HUES6 (cell line): ENCODE results near the gene C1orf50.

ENCODE experiments used
- H3K27ac ChIP-seq: 2 replicates; pipeline ENCODE4 v1.7.0; 2013; ENCODE audit warnings: low read depth, mild to moderate bottlenecking, low read length, inconsistent platforms
- H3K27me3 ChIP-seq: 2 replicates; pipeline ENCODE4 v1.6.1; 2013; ENCODE audit warnings: low read length; ENCODE audit not compliant: control insufficient read depth, insufficient read depth
- H3K36me3 ChIP-seq: 2 replicates; pipeline ENCODE4 v1.6.1; 2013; ENCODE audit warnings: low read length; ENCODE audit not compliant: control insufficient read depth, insufficient read depth
- H3K4me1 ChIP-seq: 2 replicates; pipeline ENCODE4 v1.6.1; 2013; ENCODE audit warnings: low read length; ENCODE audit not compliant: control insufficient read depth, insufficient read depth
- H3K4me3 ChIP-seq: 2 replicates; pipeline ENCODE4 v1.5.1; 2013; ENCODE audit warnings: low read depth, low read length
- H3K9ac ChIP-seq: one replicate; pipeline ENCODE4 v1.6.1; 2013; ENCODE audit warnings: mild to moderate bottlenecking, low read length
- H3K9me3 ChIP-seq: 2 replicates; pipeline ENCODE4 v1.6.1; 2013; ENCODE audit warnings: low read depth, low read length; ENCODE audit not compliant: control insufficient read depth, insufficient read depth

C1orf50 gene

DNA sequence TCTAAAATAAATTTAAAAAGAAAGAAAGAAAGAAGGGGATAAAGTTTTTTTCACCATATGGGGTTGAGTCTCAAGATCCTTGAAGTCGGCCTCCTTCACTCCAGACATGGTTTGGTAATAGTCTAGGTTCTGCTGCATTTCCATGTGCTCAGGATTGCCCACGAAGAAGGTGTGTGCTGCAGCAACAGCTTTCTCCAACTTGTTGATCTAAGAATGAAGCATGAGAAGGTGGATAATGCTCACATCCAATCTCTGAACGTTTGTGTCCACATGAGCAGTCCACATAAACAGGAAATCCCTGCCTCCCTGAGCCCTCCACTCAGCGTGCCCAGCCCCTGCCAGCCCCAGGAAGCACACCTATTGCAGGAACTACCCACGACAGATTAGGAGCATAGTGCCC lies 4.8 kb upstream of the C1orf50 start:
- H3K27ac ChIP-seq: no peak overlapping the region
- no peak overlapping the region for H3K9ac ChIP-seq

DNA sequence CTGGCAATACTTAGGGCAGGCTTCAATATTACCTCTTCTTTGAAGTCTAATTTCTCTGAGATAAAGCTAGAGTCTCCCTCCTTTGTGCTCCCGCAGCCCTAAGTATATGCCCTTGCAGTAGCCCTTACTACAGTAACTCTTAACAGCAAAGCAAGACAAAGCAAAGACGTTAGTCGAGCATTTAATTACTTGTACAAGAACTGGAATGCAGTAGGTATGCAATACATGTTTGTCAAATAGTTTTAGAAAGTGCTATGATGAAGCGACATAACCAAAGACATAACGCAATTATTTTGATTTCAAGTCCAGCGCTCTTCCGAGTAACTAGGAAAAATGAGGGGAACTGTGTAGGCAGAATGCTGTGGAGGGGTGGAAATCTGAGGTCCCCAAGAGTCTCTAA lies 1.8 kb upstream of the C1orf50 start:
- Histone ChIP-seq H3K4me3 (peak overlapping the region; percentile 80), H3K27me3 (no peaks in the 10 kb centered on the region), H3K4me1 (peaks cover 9% of the 10 kb centered on the region), H3K9me3 (no peaks in the 10 kb centered on the region), H3K36me3 (peaks cover 9% of the 10 kb centered on the region; the same call in 1 of the 2 replicates), H3K9ac (peak overlapping the region; percentile 80), H3K27ac (no peak overlapping the region)

More for the DNA sequence above, 4.8 kb upstream of the C1orf50 start:
- no peak overlapping the region for H3K4me3 ChIP-seq
- peaks cover 30% of the 10 kb centered on the region for H3K36me3 ChIP-seq
- no peaks in the 10 kb centered on the region for H3K9me3 ChIP-seq
- no peaks in the 10 kb centered on the region for H3K27me3 ChIP-seq
- peaks cover 5% of the 10 kb centered on the region for H3K4me1 ChIP-seq

DNA sequence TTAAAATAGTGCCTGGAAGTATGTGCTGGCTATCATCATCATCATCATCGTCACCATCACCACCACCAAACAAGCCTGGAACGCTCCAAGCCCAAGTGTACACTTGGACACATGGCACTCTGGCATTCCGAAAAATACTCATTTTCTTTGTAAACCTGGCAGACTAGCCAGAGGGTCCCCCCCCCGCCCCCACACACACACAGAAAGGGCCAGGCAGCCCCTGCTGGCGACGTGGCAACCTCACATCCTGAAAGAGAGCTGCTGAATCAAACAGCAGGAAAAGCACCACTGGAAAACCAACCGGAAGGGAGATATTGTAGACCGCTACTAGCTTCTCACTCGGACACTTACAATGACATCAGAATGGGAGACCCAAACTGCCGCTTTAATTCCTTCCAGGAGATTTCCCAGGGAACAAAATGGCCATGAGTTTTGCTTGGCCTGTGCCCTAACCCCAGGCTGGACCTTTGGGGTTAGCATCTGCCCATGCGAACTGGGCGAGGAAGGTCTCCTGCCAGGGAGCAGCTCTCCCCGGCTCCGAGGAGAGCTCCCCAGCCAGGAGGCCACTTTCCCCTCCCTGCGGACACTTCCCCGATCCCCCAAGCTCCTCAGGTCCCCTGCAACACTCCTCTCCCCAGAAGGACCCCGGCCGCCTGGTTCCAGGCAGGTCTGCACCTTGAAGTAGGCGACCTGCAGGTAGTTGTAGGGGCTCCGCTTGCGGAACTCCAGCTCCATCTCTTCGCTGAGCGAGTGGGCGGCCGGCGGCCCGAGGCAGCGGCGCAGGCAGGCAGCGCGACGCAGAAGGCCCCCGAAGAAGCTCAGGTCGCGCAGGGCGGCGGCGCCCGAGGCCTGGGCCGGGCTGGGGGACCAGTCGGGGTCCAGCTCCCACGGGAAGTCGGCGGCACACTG lies 963 bp upstream of the C1orf50 start:
- Histone ChIP-seq H3K4me1 (peaks cover 9% of the 10 kb centered on the region), H3K4me3 (peak overlapping the region; percentile 80), H3K27me3 (no peaks in the 10 kb centered on the region), H3K9me3 (no peaks in the 10 kb centered on the region), H3K27ac (no peak overlapping the region; the same call in 1 of the 2 replicates), H3K36me3 (peaks cover 11% of the 10 kb centered on the region; the same call in 1 of the 2 replicates), H3K9ac (peak overlapping the region; percentile 80)

DNA sequence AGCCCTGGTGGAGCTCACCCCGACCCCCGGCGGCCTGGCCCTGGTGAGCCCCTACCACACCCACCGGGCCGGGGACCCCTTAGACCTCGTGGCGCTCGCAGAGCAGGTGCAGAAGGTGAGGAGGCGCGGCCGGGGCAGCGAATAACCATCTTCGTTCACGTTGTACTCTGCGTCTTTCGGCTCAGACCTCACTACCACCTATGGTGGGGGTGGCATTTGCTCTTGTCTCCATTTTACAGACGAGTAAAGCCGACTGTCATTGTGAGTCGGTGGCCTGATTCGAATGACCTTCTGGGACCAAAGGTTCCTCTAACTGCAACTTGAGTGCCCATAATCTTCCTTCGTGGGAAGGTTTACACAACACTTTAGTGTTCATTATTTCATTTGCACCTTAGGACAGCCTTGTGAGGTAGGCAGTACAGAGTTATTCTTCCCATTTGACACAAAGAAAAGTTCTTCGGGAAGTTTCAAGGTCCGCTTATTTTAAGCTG lies 506 bp downstream of the C1orf50 start:
- no peaks in the 10 kb centered on the region for H3K9me3 ChIP-seq
- no peaks in the 10 kb centered on the region for H3K27me3 ChIP-seq
- H3K36me3 ChIP-seq: 0 out of 2 replicates have a peak, but pooled peaks cover 5% of the 10 kb centered on the region
- peaks cover 9% of the 10 kb centered on the region for H3K4me1 ChIP-seq
- peak overlapping the region; percentile 85 for H3K9ac ChIP-seq
- peak overlapping the region; percentile 80 for H3K4me3 ChIP-seq
- peak overlapping the region; percentile 62; the same call in 1 of the 2 replicates for H3K27ac ChIP-seq

DNA sequence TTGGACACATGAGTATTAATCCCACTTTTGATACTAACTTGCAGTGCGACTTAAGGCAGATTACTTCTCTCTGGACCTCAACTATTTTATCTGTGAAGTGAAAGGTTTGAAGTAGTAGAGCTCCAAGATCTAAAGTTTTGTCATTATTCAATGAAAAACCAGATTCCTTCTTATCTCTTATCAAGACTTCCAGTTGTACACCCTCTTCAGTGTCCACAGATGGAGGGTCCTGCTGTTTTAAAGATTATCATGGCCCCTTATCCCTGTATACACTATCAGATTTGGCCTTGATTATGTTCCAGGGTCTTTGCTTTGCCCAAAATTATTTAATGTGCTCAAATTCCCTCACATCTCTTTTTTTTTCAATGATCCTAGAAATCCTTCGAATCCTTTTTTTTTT lies 1.1 kb downstream of the C1orf50 start:
- 0 out of 2 replicates have a peak, but pooled peaks cover 6% of the 10 kb centered on the region for H3K36me3 ChIP-seq
- H3K9ac ChIP-seq: peak overlapping the region; percentile 85
- H3K9me3 ChIP-seq: no peaks in the 10 kb centered on the region
- H3K4me1 ChIP-seq: peaks cover 9% of the 10 kb centered on the region
- no peak overlapping the region for H3K27ac ChIP-seq
- H3K27me3 ChIP-seq: no peaks in the 10 kb centered on the region
- H3K4me3 ChIP-seq: peak overlapping the region; percentile 80

DNA sequence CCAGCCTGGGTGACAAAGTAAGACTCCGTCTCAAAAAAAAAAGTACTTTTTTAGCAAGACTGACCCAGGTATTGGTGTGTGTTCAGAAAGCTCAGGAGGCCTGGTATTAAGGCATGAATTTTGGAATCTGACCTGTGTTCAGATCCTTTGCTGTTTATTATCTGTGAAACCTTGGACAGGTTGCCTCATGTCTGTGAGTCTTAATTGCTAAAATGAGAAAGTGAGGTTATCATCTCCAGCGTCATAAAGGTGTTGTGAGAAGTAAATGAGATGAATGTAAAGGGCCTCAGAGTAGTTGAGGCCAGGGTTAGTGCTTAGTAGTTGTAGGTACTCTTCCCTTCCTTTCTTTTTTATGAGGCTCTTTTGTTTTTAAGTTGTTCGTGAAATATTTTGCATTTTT lies 2.8 kb downstream of the C1orf50 start:
- no peak overlapping the region for H3K4me3 ChIP-seq
- H3K36me3 ChIP-seq: peaks cover 19% of the 10 kb centered on the region
- no peaks in the 10 kb centered on the region for H3K27me3 ChIP-seq

DNA sequence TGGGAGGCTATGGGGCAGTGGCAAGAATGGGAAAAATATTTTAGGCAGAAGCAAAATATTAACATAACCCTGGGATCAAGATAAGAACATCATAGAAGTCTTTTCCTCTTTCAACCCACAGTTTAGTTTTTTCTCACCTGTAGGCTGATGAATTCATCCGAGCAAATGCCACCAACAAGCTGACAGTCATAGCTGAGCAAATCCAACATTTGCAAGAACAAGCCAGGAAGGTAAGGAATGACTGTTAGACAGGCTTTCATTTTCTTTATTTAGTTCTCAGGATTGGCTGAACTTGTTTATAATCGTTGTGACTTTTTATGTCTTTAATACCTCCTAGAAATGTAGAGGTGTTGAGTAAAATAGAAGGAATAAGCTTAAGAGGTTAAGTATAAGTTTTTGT lies 6.4 kb downstream of the C1orf50 start:
- Histone ChIP-seq H3K9ac (no peak overlapping the region), H3K9me3 (no peaks in the 10 kb centered on the region), H3K4me1 (no peaks in the 10 kb centered on the region), H3K36me3 (peaks cover 51% of the 10 kb centered on the region), H3K27me3 (no peaks in the 10 kb centered on the region), H3K27ac (no peak overlapping the region), H3K4me3 (no peak overlapping the region)

More for the DNA sequence above, 2.8 kb downstream of the C1orf50 start:
- no peak overlapping the region for H3K9ac ChIP-seq
- H3K9me3 ChIP-seq: no peaks in the 10 kb centered on the region
- H3K27ac ChIP-seq: no peak overlapping the region
- peaks cover 4% of the 10 kb centered on the region; the same call in 1 of the 2 replicates for H3K4me1 ChIP-seq

DNA sequence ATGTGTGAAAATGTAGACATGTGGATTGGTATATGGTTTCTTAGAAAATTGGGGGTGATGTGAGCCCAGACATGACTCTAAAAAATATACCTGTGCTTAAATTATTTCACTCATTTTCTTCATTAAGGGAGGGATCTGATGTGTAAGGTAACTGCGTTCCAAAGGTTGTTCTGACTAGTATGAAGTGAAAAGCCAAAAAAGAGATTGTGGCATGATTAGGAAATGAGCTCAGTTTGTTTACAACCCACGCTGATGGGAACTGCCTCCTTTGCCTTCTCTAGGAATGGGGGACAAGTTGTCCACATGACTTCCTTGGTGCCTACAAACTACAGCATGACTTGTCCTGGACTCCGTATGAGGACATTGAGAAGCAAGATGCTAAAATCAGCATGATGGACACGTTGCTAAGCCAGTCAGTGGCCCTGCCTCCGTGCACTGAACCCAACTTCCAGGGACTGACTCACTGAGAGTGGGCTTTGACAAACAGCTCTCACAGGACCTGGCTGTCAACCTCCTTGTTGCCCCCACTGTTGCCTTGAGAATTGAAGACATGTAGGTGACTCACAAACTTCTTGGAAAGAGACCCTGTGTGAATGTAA lies 8.0 kb downstream of the C1orf50 start:
- Histone ChIP-seq H3K9me3 (no peaks in the 10 kb centered on the region), H3K27ac (no peak overlapping the region), H3K27me3 (no peaks in the 10 kb centered on the region), H3K4me1 (no peaks in the 10 kb centered on the region), H3K9ac (no peak overlapping the region), H3K36me3 (peaks cover 65% of the 10 kb centered on the region), H3K4me3 (no peak overlapping the region)

DNA sequence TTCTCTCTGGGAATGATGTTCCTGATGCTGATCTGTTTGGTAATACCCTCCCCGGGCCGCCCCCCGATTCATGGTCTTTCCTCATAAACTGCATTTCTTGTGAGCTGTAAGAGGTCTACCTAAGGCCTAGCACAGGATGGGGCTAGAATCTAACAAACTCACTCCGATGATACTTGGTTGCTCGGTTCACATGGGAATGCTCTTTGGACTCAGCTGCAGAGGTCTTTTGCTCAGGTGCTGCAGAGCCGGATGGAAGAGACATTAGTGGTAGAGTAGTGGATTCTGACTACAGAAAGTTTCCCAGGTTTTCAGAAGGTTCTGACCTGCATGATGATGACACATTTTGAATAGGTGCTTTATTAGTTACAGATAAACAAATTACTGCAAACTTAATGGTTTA lies 9.5 kb downstream of the C1orf50 start:
- Histone ChIP-seq H3K9ac (no peak overlapping the region), H3K4me1 (no peaks in the 10 kb centered on the region), H3K9me3 (no peaks in the 10 kb centered on the region), H3K27ac (no peak overlapping the region), H3K4me3 (no peak overlapping the region), H3K27me3 (no peaks in the 10 kb centered on the region), H3K36me3 (peaks cover 76% of the 10 kb centered on the region)

DNA sequence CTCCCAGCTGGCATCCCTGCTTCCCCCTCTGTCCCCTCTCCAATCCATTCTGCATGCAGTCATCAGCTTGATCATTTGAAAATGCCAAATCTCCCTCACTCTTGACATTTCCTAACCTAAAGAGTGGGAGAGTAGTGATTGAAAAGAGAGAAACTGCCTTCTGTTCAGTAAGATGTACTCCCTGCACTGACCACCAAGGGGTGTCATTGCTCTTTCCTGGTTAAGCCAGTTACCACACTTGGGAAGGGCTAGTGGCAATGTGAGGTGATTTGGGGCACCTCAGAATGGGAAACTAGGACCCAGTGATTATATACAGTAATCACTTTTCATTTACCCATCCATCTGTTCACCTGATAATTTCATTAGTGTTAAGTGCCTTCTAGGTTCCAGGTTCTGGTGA lies 10.8 kb downstream of the C1orf50 start:
- peaks cover 83% of the 10 kb centered on the region for H3K36me3 ChIP-seq
- H3K4me3 ChIP-seq: no peak overlapping the region
- no peak overlapping the region for H3K27ac ChIP-seq
- H3K9me3 ChIP-seq: no peaks in the 10 kb centered on the region
- H3K27me3 ChIP-seq: no peaks in the 10 kb centered on the region
- no peaks in the 10 kb centered on the region for H3K4me1 ChIP-seq
- no peak overlapping the region for H3K9ac ChIP-seq

DNA sequence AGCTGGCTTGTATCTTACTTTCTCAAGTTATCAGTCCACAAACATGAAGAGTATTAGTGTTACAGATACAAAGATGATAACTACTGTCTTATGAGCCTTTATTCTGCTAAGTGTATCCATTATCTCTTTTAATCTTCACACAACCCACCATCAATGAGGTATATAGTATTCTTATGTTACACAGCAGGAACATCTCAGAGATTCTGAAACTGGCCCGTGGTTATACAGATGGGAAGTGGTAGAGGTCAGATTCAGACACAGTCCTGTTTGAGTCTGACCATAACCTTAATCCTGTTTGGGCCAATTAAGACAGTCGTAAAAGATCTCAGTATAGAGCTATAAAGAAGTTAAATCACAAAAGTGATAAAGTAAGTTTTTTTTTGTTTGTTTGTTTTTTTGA lies 12.7 kb downstream of the C1orf50 start:
- H3K9ac ChIP-seq: no peak overlapping the region
- H3K27me3 ChIP-seq: no peaks in the 10 kb centered on the region
- no peaks in the 10 kb centered on the region for H3K9me3 ChIP-seq
- H3K27ac ChIP-seq: no peak overlapping the region
- no peaks in the 10 kb centered on the region for H3K4me1 ChIP-seq
- no peak overlapping the region for H3K4me3 ChIP-seq
- peaks cover 77% of the 10 kb centered on the region for H3K36me3 ChIP-seq
